HG03442 (cell line): ENCODE results near the gene HDGFL1.

ENCODE experiments used
- ATAC-seq: cut with Tn5 transposase; IDR thresholded peaks from one replicate; pipeline ENCODE4 v1.9.1; 2021; ENCODE audit warnings: mild to moderate bottlenecking, moderate library complexity; ENCODE audit not compliant: unreplicated experiment

The HDGFL1 gene

GRCh38 chr6:22589118-22589517 is 19.8 kb downstream of the HDGFL1 start:
- no peak for ATAC-seq

DNA sequence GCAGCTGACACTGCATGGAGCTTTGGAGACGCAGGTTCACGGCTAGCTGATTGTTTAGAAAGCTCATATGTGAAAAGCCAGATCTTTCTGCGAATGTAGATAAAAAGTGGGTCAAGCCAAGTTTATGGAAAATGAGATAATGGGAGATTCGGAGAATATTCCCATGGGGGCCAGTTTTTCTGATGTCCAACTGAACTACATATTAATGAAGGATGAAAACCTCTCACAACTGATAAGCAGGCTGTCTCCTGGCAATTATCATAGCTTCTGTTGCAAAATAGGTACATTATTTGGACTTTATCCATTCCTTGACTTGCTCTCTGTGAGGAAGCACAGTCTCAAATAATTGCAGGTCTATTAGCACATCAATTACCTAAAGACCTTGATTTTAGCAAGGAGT is 21.1 kb downstream of the HDGFL1 start:
- no peak for ATAC-seq

DNA sequence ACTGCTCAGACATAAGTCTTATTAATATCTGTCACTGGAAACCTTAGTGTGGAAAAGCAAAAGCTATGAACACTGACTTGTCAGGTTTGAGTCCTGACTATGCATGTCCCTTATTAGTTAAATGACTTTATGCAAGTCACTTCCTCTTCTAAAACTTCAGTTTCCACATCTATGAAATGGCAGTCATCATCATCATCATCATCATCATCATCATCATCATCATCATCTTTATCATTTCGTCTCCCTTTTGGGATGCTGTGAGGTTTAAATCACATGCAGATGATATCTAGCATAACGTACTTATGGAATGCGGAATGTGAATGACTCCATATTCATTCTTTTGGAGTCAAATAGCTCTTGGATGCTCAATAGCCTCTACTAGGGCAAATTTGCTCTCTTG is 24.5 kb downstream of the HDGFL1 start:
- no peak for ATAC-seq

GRCh38 chr6:22596011-22596410 is 26.6 kb downstream of the HDGFL1 start:
- no peak for ATAC-seq

DNA sequence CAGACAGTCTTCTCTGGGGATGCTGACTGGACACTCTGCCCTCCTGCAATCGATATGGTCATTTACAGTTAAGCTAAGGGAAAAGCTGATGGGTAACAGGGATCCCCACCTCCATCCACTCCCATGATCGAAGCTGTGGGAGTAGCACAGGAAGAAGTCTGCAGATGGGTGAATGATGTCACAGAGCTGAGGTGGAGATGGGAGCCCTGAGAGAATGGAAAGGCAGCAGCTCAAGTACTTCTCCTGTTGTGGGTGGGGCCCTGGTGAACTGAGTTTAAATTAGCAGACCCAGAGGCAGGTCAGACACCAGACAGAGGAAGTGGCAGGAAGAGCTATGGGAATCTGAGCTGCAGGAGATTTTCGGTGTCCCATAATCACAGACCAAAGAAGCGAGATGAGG is 29.0 kb downstream of the HDGFL1 start:
- no peak for ATAC-seq

GRCh38 chr6:22600059-22600458 is 30.7 kb downstream of the HDGFL1 start:
- ATAC-seq, result no peak

DNA sequence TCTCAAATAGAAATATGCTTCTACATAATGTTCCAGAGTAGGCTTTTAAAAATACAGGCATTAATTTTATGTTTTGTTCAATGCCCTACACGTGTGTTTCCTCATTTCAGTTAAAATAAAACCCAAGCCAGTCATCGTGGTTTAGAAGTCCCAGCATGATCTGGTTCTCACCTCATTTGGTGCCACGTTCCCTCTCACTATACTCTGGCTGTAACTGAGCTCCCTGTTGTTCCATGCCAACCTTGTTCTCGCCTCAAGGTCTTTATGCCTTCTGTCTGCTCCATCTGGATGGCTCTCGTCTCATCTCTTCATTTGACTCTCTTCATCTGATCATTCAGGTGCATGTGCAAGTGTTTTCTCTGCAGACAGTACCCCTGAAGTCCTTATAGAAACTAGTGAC is 32.6 kb downstream of the HDGFL1 start:
- ATAC-seq, result no peak

DNA sequence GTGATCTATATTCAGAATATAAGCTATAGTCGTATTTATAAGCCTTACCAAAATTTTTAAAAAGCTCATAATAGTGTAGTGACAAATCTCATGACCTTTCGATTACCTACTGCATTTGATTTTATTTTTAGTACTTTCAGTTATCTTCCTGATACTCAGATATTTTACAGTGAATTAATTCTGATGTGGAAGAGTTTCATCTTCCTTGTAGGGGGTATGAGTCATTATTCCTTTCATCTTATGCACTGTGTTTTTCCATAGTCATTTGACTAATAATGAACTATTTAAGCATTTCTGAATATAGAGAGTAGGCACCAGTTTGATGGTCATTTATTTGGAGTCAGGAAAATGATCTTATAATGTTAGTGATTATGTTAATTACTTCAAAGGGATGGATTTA is 36.4 kb downstream of the HDGFL1 start:
- no peak for ATAC-seq

GRCh38 chr6:22610127-22610526 is 40.8 kb downstream of the HDGFL1 start:
- no peak for ATAC-seq

DNA sequence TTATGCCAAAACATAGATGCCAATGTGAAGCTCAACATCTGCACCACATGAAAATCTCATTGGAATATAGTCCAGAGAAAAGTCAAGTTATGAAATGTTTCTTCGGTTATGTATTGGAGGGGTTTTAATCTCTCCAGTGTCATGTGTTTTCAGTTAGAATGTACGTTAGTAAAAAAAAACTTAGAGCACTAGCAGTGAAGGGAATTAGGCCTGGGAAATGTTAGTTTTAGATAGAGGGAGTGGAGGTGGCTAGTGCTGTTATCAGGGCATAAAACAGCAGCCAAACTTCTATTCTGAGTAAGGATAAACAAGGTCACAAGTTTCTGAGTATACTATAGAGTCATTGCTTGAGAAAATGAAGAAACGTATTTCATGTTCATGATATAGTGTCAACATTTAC is 42.9 kb downstream of the HDGFL1 start:
- ATAC-seq, result no peak

- no peak for ATAC-seq
These were observed 43.7 kb downstream of the HDGFL1 start for GRCh38 chr6:22613051-22613450.

GRCh38 chr6:22613695-22614094 is 44.3 kb downstream of the HDGFL1 start:
- ATAC-seq, result no peak

DNA sequence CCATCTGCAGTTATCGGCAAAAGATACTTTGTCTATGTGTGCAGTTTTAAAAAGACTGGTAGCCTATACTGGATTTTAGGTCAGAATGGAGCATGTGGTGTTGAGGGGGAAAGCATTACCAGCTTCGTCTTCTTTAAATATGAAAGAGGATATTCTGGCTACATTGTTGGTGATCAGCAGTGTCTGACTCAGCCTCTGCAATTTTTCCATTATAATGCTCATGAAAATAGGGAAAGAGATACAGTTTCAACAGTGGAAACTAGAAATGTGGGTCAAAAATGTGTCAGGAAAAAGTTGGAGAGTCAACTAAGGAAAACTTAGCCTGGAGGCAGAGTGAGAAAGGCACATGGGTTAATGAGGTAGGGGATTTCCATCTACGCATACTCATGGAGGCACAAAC is 45.2 kb downstream of the HDGFL1 start:
- no peak for ATAC-seq

DNA sequence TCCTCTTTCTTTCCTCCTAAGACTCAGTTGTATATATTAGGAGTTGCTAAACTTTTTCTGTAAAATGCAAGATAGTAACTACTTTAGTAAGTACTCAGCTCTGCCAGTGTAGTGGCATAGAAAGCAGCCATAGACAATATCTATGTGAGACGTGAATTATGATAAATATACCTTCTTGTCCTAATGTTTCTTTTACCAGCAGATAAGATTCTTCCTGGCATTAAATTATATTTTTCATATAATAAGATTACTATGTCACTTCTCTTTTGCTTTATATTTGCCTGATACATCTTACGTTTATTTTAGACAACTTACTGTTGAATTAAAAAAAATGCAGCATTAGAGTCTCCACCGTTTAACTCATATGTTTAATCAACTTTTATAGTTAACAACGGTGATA is 51.7 kb downstream of the HDGFL1 start:
- ATAC-seq, result no peak
